Ascending aorta (tissue), 2 donors: ENCODE data around the gene GNG8. TPM values are rescaled to one million over a fixed set of nuclear protein-coding genes. Genes with fewer than 3 reads are reported as not detected.
A peak's percentile ranks its signal among the peaks of the same experiment; 100 is the strongest.

Source experiments
- DNase-seq, 2 donors: peaks; one replicate each; pipeline ENCODE4 v3.0.0-alpha.2; 2019; ENCODE audit warnings: low spot score in 2 of 2
- H3K27ac ChIP-seq, 2 donors: fragments of 200-600 bp; sonication (generic); one replicate each; pipeline ENCODE4 v1.5.1; 2016 to 2017; ENCODE audit warnings: mild to moderate bottlenecking in 1 of 2
- H3K27me3 ChIP-seq: fragments of 200-600 bp; sonication (generic); one replicate; pipeline ENCODE4 v1.5.1; 2017
- H3K36me3 ChIP-seq, 2 donors: fragments of 200-600 bp; sonication (generic); one replicate each; pipeline ENCODE4 v1.5.1; 2016
- H3K4me1 ChIP-seq, 2 donors: fragments of 200-600 bp; sonication (generic); one replicate each; pipeline ENCODE4 v1.5.1; 2016 to 2017; ENCODE audit warnings: mild to moderate bottlenecking in 1 of 2
- H3K4me3 ChIP-seq, 2 donors: fragments of 200-600 bp; sonication (generic); one replicate each; pipeline ENCODE4 v1.5.1; 2016 to 2017; ENCODE audit warnings: mild to moderate bottlenecking in 1 of 2
- H3K9me3 ChIP-seq, 2 donors: fragments of 200-600 bp; sonication (generic); one replicate each; pipeline ENCODE4 v1.5.1; 2016
- intact Hi-C: fragments of 100-400 bp; cut with DNase I; formaldehyde crosslinking; loops from one replicate; pipeline ENCODE4 v1.15.1; 2023
- total RNA-seq: library from RNA; depleted of rRNA; stranded (reverse); fragments of >200 nt; gene quantifications from one replicate; pipeline ENCODE4 v1.1.0, GENCODE V29; 2016
- TF ChIP-seq, protein P1 (sequence below), 3 experiments: fragments of 200-600 bp in 2 of 3; fragments of 450-650 bp in 1 of 3; sonication (generic) in 2 of 3; IDR thresholded peaks; one replicate each; pipeline ENCODE4 v1.5.1; 2016 to 2019; ENCODE audit warnings: antibody characterized with exemption in 3 of 3, mild to moderate bottlenecking in 1 of 3, moderate library complexity in 1 of 3

Gene GNG8
- total RNA-seq, 1 donor from 2014 or later = not detected

- Histone ChIP-seq H3K27ac (peak overlapping the region in 1 of 2 donors; percentile 79), H3K4me1 (peaks cover 21 to 38% of the 10 kb centered on the region in 2 donors), H3K36me3 (peaks cover 26 to 34% of the 10 kb centered on the region in 2 donors), H3K9me3 (no peaks in the 10 kb centered on the region), H3K27me3 (no peaks in the 10 kb centered on the region), H3K4me3 (no peak overlapping the region)
- DNase-seq = no peak
- TF ChIP-seq, protein P1, sequence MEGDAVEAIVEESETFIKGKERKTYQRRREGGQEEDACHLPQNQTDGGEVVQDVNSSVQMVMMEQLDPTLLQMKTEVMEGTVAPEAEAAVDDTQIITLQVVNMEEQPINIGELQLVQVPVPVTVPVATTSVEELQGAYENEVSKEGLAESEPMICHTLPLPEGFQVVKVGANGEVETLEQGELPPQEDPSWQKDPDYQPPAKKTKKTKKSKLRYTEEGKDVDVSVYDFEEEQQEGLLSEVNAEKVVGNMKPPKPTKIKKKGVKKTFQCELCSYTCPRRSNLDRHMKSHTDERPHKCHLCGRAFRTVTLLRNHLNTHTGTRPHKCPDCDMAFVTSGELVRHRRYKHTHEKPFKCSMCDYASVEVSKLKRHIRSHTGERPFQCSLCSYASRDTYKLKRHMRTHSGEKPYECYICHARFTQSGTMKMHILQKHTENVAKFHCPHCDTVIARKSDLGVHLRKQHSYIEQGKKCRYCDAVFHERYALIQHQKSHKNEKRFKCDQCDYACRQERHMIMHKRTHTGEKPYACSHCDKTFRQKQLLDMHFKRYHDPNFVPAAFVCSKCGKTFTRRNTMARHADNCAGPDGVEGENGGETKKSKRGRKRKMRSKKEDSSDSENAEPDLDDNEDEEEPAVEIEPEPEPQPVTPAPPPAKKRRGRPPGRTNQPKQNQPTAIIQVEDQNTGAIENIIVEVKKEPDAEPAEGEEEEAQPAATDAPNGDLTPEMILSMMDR (IDR thresholded peaks at IDR 0.05) = no peak
- intact Hi-C loops = no loop called here
Observed at GRCh38 chr19:46648961-46649960, 13.3 kb upstream of the GNG8 start.

GRCh38 chr19:46648060-46648960 lies 12.3 kb upstream of the GNG8 start:
- Histone ChIP-seq H3K36me3 (peaks cover 26 to 34% of the 10 kb centered on the region in 2 donors), H3K27me3 (no peaks in the 10 kb centered on the region), H3K4me1 (peaks cover 17 to 32% of the 10 kb centered on the region in 2 donors), H3K27ac (peak overlapping the region; percentile 65 to 79), H3K4me3 (no peak overlapping the region), H3K9me3 (no peaks in the 10 kb centered on the region)
- TF ChIP-seq, protein P1 (IDR thresholded peaks at IDR 0.05) = no peak
- intact Hi-C loops = no loop called here
- DNase-seq = no peak

DNA sequence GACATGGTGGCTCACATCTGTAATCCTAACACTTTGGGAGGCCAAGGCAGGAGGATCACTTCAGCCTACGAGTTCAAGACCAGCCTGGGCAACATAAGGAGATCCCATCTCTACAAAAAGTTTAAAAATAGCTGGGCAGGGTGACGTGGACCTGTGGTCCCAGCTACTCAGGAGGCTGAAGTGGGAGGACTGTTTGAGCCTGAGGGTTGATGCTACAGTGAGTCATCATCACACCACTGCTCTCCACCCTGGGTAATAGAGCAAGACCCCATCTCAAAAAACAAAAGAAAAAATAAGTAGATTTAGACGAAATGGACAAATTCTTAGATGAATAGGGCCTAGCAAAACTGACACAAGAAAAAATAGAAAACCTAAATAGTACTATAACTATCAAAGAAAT lies 10.4 kb upstream of the GNG8 start:
- intact Hi-C loops = no loop called here
- peaks cover 17 to 21% of the 10 kb centered on the region in 2 donors for H3K4me1 ChIP-seq
- TF ChIP-seq, protein P1 (IDR thresholded peaks at IDR 0.05) = no peak
- H3K27ac ChIP-seq = peak overlapping the region; percentile 79 to 81
- no peak for DNase-seq
- no peaks in the 10 kb centered on the region for H3K9me3 ChIP-seq
- H3K27me3 ChIP-seq = no peaks in the 10 kb centered on the region
- peaks cover 14 to 19% of the 10 kb centered on the region in 2 donors for H3K36me3 ChIP-seq
- no peak overlapping the region for H3K4me3 ChIP-seq

- no peaks in the 10 kb centered on the region for H3K27me3 ChIP-seq
- no peaks in the 10 kb centered on the region for H3K9me3 ChIP-seq
- TF ChIP-seq, protein P1 (IDR thresholded peaks at IDR 0.05) = no peak
- peak in 1 of 2 donors; percentile 84 for DNase-seq
- peak overlapping the region; percentile 79 to 81 for H3K27ac ChIP-seq
- H3K4me1 ChIP-seq = peaks cover 17 to 21% of the 10 kb centered on the region in 2 donors
- peaks cover 14 to 19% of the 10 kb centered on the region in 2 donors for H3K36me3 ChIP-seq
- no peak overlapping the region for H3K4me3 ChIP-seq
- intact Hi-C loops = no loop called here
Observed at GRCh38 chr19:46644720-46645119, 8.7 kb upstream of the GNG8 start.

DNA sequence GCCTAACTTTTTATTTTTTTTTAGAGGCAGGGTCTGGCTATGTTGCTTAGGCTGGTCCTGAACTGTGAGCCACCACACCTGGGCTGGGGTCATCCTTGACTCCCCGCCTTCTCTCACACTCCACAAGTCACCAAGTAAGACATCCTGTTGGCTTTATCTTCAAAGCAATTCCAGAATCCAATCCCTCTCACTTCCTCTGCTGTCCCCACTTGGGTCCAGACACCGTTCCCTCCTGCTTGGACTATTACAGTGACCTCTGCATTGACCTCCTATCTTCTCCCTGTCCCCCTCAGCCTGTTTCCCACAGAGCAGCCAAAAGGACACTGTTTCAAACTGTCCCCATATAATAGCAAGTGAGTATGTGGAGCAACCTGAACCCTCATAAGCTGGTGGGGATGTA lies 4.7 kb upstream of the GNG8 start:
- peak overlapping the region; percentile 86 to 99 for H3K27ac ChIP-seq
- H3K36me3 ChIP-seq = no peaks in the 10 kb centered on the region
- peak overlapping the region in 1 of 2 donors; percentile 85 for H3K4me3 ChIP-seq
- intact Hi-C loops = no loop called here
- H3K4me1 ChIP-seq = peaks cover 18 to 24% of the 10 kb centered on the region in 2 donors
- DNase-seq = no peak
- H3K9me3 ChIP-seq = no peaks in the 10 kb centered on the region
- TF ChIP-seq, protein P1 (IDR thresholded peaks at IDR 0.05) = no peak
- no peaks in the 10 kb centered on the region for H3K27me3 ChIP-seq
